GM21786 (cell line): ENCODE results near the gene KCP.

Experiments used
- ATAC-seq: cut with Tn5 transposase; IDR thresholded peaks from one replicate; pipeline ENCODE4 v1.9.1; 2021; ENCODE audit not compliant: unreplicated experiment

Gene KCP

DNA sequence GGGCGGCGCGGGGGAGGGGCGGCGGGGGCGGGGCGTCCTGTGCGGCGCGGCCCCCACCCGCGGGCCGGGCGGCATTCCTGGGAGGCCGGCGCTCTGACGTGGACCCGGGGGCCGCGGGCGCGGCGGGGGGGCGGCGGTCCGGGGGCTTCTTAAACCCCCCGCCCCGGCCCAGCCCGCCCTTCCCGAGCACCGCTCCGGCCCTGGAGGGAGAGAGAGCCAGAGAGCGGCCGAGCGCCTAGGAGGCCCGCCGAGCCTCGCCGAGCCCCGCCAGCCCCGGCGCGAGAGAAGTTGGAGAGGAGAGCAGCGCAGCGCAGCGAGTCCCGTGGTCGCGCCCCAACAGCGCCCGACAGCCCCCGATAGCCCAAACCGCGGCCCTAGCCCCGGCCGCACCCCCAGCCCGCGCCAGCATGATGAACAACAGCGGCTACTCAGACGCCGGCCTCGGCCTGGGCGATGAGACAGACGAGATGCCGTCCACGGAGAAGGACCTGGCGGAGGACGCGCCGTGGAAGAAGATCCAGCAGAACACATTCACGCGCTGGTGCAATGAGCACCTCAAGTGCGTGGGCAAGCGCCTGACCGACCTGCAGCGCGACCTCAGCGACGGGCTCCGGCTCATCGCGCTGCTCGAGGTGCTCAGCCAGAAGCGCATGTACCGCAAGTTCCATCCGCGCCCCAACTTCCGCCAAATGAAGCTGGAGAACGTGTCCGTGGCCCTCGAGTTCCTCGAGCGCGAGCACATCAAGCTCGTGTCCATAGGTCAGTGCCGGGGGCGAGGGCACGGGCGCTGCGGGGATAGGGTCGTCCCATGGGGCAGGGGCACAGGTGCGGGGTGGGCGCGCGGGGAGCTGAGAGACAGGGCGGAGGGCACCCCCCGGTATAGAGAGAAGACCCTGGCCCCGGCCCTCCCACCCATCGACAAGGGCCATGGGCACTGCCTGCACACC, 80.0 kb downstream of the KCP start, which contains the start of gene FLNC:
TSS of gene FLNC (plus strand) at position 176 of the 947 bp plus-strand sequence. CDS start at position 408, 232 bp downstream.
- no peak for ATAC-seq

GRCh38 chr7:128829391-128830166, 80.9 kb downstream of the KCP start:
- no peak for ATAC-seq

DNA sequence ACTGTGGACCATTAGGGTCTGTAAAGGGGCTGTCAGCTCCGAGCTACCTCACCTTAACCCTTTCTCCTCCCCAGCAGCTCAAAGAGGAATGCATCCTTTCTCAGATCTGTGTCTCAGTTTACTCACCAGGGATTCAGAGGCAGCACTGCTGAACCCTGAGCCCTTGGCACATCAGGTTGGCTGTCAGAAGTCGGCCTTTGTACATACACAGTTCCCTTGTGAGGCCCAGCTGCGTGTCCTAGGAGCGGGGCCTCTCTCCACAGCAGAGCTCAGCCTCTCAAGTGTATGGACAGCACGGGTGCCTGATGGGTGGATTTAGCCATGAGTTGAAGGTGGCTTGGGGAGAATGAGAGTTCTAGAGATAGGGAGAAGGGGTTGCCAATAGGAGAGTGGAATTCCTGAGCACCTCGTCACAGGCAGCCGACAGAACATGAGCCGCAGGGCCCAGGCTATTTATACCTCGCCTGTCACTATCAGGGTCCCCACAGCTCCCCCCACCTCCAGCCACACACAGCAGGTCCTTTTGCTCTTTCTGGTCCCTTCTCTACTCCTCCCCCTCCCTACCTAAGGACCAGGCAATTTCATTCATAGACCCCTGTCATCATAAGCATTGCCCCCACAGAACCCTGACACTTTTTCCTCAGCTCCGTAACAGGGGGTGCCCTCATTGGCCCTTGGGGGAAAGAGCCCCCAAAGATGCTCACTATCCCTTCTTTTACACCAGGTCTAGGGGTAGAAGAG, 82.4 kb downstream of the KCP start:
- ATAC-seq = no peak

- no peak for ATAC-seq
These were observed 83.1 kb downstream of the KCP start for GRCh38 chr7:128827248-128827958.

DNA sequence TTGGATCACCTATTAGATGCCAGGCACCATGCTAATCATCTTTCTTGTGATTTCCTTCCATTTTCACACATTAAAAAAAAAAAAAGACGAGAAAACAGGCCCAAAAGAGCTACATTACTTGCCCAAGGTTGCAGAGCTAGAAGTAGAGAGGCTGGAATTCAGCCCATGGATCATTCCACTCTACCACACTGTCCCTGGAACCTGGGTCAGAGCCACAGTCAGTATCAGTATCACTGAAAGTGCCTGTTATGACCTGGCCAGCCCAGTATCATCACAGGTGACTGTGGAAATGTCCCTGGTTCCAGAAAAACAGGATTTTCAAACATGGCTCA, 83.6 kb downstream of the KCP start:
- no peak for ATAC-seq
